H1 (cell line): Measurements from ENCODE around the gene MSL3B.

Source experiments
- CREB1 ChIP-seq: IDR thresholded peaks from 2 replicates; pipeline ENCODE4 v1.6.1; 2012; ENCODE audit warnings: inconsistent platforms
- MAFK ChIP-seq: IDR thresholded peaks from 2 replicates; pipeline ENCODE4 v1.6.1; 2012; ENCODE audit warnings: low read depth, mild to moderate bottlenecking, improper control_type of control experiment, low read length
- RBBP5 ChIP-seq: IDR thresholded peaks from 2 replicates; pipeline ENCODE4 v1.7.1; 2012; ENCODE audit warnings: low read depth, mild to moderate bottlenecking, inconsistent platforms, low read length, moderate library complexity, borderline replicate concordance
- RFX5 ChIP-seq: IDR thresholded peaks from 2 replicates; pipeline ENCODE4 v1.6.1; 2011; ENCODE audit warnings: low read depth, low read length, improper control_type of control experiment, borderline replicate concordance
- RXRA ChIP-seq: IDR thresholded peaks from 2 replicates; pipeline ENCODE4 v1.6.1; 2011; ENCODE audit warnings: low read depth, mild to moderate bottlenecking, low read length, moderate library complexity; ENCODE audit not compliant: insufficient read depth
- SP1 ChIP-seq: IDR thresholded peaks from 2 replicates; pipeline ENCODE4 v1.6.1; 2011; ENCODE audit warnings: low read depth, low read length
- TF ChIP-seq, protein P1 (sequence below): fragments of 300-600 bp; sonication (generic); IDR thresholded peaks from 2 replicates; pipeline ENCODE4 v1.7.1; 2012; ENCODE audit warnings: low read length, moderate library complexity, mild to moderate bottlenecking, inconsistent platforms; ENCODE audit not compliant: insufficient replicate concordance

Gene MSL3B

DNA sequence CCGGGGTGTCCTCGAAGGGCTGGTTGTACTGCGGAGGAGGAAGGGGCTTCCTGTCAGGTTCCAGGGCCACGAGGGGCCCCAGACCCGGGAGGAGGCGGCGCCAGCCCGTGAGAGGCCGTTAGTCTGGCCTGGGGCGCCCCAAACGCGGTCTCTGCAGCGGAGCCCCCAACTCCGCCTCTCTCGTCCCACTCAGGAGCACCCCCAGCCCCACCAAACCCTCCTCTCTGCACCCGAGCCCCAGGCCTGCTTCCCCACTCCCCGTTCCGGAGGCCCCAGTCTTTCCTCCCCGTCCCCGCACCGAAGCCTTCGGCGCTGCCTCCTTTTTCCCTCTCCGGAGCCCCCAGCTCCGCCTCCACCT is 14.3 kb downstream of the MSL3B start (continued):
- TF ChIP-seq SP1, result no peak
- TF ChIP-seq, protein P1, sequence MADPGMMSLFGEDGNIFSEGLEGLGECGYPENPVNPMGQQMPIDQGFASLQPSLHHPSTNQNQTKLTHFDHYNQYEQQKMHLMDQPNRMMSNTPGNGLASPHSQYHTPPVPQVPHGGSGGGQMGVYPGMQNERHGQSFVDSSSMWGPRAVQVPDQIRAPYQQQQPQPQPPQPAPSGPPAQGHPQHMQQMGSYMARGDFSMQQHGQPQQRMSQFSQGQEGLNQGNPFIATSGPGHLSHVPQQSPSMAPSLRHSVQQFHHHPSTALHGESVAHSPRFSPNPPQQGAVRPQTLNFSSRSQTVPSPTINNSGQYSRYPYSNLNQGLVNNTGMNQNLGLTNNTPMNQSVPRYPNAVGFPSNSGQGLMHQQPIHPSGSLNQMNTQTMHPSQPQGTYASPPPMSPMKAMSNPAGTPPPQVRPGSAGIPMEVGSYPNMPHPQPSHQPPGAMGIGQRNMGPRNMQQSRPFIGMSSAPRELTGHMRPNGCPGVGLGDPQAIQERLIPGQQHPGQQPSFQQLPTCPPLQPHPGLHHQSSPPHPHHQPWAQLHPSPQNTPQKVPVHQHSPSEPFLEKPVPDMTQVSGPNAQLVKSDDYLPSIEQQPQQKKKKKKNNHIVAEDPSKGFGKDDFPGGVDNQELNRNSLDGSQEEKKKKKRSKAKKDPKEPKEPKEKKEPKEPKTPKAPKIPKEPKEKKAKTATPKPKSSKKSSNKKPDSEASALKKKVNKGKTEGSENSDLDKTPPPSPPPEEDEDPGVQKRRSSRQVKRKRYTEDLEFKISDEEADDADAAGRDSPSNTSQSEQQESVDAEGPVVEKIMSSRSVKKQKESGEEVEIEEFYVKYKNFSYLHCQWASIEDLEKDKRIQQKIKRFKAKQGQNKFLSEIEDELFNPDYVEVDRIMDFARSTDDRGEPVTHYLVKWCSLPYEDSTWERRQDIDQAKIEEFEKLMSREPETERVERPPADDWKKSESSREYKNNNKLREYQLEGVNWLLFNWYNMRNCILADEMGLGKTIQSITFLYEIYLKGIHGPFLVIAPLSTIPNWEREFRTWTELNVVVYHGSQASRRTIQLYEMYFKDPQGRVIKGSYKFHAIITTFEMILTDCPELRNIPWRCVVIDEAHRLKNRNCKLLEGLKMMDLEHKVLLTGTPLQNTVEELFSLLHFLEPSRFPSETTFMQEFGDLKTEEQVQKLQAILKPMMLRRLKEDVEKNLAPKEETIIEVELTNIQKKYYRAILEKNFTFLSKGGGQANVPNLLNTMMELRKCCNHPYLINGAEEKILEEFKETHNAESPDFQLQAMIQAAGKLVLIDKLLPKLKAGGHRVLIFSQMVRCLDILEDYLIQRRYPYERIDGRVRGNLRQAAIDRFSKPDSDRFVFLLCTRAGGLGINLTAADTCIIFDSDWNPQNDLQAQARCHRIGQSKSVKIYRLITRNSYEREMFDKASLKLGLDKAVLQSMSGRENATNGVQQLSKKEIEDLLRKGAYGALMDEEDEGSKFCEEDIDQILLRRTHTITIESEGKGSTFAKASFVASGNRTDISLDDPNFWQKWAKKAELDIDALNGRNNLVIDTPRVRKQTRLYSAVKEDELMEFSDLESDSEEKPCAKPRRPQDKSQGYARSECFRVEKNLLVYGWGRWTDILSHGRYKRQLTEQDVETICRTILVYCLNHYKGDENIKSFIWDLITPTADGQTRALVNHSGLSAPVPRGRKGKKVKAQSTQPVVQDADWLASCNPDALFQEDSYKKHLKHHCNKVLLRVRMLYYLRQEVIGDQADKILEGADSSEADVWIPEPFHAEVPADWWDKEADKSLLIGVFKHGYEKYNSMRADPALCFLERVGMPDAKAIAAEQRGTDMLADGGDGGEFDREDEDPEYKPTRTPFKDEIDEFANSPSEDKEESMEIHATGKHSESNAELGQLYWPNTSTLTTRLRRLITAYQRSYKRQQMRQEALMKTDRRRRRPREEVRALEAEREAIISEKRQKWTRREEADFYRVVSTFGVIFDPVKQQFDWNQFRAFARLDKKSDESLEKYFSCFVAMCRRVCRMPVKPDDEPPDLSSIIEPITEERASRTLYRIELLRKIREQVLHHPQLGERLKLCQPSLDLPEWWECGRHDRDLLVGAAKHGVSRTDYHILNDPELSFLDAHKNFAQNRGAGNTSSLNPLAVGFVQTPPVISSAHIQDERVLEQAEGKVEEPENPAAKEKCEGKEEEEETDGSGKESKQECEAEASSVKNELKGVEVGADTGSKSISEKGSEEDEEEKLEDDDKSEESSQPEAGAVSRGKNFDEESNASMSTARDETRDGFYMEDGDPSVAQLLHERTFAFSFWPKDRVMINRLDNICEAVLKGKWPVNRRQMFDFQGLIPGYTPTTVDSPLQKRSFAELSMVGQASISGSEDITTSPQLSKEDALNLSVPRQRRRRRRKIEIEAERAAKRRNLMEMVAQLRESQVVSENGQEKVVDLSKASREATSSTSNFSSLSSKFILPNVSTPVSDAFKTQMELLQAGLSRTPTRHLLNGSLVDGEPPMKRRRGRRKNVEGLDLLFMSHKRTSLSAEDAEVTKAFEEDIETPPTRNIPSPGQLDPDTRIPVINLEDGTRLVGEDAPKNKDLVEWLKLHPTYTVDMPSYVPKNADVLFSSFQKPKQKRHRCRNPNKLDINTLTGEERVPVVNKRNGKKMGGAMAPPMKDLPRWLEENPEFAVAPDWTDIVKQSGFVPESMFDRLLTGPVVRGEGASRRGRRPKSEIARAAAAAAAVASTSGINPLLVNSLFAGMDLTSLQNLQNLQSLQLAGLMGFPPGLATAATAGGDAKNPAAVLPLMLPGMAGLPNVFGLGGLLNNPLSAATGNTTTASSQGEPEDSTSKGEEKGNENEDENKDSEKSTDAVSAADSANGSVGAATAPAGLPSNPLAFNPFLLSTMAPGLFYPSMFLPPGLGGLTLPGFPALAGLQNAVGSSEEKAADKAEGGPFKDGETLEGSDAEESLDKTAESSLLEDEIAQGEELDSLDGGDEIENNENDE, result no peak
- TF ChIP-seq MAFK, result no peak
- TF ChIP-seq RBBP5, result no peak
- no peak for TF ChIP-seq RFX5
- TF ChIP-seq CREB1, result no peak
- no peak for TF ChIP-seq RXRA
